Epidermal melanocyte (primary cell): ENCODE measurements around the gene MRPL55.

Experiments used
- DNase-seq: peaks from one replicate; pipeline ENCODE4 v3.0.0; 2011; ENCODE audit warnings: low spot score; ENCODE audit not compliant: insufficient read length

The MRPL55 gene

GRCh38 chr1:228058949-228059633 lies 50.0 kb downstream of the MRPL55 start:
- DNase-seq: no peak

GRCh38 chr1:228058172-228058948 lies 50.7 kb downstream of the MRPL55 start:
- no peak for DNase-seq
